Measurements from ENCODE around the gene TAF4B.

DNA sequence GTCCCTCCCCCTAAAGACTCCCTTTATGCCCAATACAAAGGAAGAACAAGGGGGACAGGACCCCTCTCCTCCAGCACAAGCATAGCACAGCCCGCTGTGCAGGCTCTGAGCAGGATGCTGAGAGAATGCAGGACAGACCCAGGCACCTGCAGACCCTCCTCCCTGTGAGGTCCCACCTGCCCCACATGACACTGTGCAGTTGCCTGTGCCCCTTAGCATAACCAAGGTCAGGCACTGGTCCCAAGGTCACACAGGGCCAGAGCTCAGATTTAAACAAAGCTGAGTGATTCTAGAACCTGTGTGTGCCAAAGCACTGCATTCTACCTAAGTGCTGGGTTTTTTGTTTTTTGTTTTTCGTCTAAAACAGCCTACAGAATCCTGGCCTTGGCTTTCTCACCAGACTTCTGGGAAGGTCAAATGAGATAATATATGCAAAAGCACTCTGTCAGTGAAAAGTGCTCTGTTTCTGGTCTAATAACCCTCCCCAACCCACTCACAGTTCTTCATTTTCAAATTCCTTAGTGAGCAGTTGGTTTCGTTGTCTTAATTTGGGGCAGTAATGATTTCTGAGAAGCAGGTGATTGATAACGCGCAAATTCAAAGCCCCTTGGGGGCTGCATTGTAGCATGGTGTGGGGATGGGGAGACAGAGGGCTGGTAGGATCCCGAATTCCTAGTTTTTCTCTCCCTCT, 196.4 kb downstream of the TAF4B start:
- TF ChIP-seq, protein P1, sequence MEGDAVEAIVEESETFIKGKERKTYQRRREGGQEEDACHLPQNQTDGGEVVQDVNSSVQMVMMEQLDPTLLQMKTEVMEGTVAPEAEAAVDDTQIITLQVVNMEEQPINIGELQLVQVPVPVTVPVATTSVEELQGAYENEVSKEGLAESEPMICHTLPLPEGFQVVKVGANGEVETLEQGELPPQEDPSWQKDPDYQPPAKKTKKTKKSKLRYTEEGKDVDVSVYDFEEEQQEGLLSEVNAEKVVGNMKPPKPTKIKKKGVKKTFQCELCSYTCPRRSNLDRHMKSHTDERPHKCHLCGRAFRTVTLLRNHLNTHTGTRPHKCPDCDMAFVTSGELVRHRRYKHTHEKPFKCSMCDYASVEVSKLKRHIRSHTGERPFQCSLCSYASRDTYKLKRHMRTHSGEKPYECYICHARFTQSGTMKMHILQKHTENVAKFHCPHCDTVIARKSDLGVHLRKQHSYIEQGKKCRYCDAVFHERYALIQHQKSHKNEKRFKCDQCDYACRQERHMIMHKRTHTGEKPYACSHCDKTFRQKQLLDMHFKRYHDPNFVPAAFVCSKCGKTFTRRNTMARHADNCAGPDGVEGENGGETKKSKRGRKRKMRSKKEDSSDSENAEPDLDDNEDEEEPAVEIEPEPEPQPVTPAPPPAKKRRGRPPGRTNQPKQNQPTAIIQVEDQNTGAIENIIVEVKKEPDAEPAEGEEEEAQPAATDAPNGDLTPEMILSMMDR (IDR thresholded peaks at IDR 0.05; ENCODE audit: poor library complexity, severe bottlenecking): no peak
- TF ChIP-seq, protein P2, sequence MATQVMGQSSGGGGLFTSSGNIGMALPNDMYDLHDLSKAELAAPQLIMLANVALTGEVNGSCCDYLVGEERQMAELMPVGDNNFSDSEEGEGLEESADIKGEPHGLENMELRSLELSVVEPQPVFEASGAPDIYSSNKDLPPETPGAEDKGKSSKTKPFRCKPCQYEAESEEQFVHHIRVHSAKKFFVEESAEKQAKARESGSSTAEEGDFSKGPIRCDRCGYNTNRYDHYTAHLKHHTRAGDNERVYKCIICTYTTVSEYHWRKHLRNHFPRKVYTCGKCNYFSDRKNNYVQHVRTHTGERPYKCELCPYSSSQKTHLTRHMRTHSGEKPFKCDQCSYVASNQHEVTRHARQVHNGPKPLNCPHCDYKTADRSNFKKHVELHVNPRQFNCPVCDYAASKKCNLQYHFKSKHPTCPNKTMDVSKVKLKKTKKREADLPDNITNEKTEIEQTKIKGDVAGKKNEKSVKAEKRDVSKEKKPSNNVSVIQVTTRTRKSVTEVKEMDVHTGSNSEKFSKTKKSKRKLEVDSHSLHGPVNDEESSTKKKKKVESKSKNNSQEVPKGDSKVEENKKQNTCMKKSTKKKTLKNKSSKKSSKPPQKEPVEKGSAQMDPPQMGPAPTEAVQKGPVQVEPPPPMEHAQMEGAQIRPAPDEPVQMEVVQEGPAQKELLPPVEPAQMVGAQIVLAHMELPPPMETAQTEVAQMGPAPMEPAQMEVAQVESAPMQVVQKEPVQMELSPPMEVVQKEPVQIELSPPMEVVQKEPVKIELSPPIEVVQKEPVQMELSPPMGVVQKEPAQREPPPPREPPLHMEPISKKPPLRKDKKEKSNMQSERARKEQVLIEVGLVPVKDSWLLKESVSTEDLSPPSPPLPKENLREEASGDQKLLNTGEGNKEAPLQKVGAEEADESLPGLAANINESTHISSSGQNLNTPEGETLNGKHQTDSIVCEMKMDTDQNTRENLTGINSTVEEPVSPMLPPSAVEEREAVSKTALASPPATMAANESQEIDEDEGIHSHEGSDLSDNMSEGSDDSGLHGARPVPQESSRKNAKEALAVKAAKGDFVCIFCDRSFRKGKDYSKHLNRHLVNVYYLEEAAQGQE (IDR thresholded peaks at IDR 0.05; ENCODE audit: borderline replicate concordance): no peak
